DMS79 treated with DMSO at 0.1 percent for 48 hours (cell line): ENCODE results near the gene RNF220.

Experiments
- DNase-seq: peaks from one replicate; lab custom pipeline; 2025; lab: John Stamatoyannopoulos, UW

The RNF220 gene

GRCh38 chr1:44611419-44611818, 206.4 kb downstream of the RNF220 start:
- DNase-seq, result no peak

GRCh38 chr1:44611866-44612265, 206.8 kb downstream of the RNF220 start:
- DNase-seq, result no peak

DNA sequence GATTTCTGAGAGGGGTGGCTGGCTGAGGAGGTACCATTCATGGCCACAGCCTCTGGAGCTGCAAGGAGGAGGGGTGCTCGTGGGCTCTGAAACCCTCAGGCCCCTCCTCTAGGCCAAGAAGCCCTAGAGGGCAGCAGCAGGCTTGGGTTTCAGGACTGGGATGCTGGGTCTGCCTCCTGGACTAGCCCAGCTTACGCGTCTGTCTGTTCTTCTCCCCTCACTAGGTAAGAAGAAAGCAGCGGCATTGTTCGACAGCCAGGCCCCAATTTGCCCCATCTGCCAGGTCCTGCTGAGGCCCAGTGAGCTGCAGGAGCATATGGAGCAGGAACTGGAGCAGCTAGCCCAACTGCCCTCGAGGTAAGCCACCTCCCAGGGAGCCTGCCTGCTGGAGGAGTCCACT, 208.9 kb downstream of the RNF220 start:
- no peak for DNase-seq

DNA sequence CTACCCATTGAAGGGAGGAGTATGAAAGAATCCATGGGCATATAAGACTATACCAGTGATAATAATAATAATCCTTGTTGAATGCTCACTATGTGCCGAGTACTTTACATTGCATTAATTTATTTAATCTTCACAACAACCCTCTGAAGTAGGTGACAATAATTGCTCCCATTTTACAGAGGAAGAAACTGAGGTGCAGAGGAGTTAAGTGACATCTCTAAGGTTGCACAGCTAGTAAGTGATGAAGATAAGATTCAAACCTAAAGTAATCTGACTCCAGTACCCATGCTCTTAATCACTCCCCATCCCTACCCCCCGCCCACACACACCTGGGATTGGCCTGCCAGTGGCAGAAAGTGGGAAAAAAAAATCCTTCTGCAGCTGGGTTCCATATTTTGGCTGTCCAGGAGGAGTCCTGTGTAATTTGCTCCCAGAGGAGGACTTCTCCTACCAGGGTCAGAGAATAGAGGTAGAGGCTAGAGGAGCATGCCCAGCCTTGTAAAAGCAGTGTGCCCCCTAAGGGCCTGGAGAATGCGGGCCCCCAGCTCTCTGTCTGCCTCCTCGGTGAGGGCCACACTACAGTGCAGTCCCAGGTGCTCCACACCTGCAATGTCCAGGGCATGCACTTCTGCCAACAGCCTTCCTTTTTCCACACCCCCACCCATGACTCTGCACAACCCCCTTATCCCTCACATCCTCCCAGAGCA, 211.4 kb downstream of the RNF220 start:
- no peak for DNase-seq

GRCh38 chr1:44616991-44617702, 212.1 kb downstream of the RNF220 start:
- DNase-seq, result no peak

GRCh38 chr1:44617703-44618029, 212.6 kb downstream of the RNF220 start:
- DNase-seq, result no peak

DNA sequence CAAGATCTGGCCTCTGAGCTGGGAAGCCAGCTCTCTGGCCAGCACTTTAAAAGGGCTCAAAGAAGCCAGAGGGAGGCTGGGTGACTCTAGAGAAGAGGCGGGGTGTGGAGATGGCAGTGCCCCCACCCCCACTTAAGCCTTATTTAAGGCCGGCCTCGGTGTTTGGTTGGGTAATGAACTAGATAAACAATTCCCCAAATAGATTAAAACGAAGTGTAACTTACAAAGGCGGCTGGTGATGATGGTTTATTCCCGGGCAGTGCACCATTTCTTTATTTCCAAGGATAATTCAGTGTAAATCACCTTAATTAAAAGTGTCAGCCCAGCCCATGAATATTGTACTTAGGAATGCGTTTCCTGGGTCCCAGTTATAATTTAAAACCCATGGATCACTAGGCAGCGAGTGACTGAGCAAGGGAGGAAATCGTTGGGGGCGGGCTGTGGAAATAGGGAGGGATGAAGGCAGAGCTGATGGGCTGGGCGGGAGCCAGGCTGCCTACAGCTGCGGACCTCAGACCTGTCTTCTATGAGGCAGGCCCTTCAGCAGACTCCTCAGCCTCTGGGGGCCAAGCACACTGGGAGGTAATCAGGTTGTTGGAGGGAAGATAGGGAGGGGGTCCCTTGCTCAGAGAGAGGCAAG, 214.3 kb downstream of the RNF220 start:
- no peak for DNase-seq

- DNase-seq, result no peak
These were observed 215.0 kb downstream of the RNF220 start for GRCh38 chr1:44620072-44620471.

- DNase-seq, result no peak
These were observed 216.8 kb downstream of the RNF220 start for GRCh38 chr1:44621841-44622286.

DNA sequence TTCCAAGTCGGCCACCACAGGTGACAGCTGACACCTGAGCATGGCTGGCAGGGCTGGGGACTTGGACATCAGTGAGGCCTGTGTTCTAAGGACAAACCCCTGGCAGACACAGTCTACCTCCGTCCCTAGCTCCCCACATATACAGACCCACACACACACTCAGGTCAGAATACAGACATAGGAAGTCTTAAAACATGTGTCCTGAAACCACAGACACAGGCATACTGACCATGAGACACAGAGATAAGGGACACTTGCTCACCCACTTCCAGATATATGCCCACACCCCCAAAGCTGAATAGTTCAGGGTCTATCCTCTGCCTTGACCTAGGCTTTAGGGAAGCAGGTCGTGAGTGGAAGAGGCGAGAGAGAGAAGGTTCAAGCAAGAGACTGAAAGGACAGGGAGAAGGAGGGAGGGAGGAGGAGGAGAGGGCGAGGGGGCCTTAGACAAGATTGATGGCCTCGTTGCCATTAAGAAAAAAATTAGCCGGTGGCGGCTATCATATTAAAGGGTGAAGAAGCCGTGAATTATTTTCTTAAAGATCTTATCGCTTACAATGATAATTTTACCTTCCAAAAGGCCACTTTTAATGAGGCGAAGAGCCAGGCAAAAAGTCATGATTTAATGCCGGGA, 219.3 kb downstream of the RNF220 start:
- no peak for DNase-seq

DNA sequence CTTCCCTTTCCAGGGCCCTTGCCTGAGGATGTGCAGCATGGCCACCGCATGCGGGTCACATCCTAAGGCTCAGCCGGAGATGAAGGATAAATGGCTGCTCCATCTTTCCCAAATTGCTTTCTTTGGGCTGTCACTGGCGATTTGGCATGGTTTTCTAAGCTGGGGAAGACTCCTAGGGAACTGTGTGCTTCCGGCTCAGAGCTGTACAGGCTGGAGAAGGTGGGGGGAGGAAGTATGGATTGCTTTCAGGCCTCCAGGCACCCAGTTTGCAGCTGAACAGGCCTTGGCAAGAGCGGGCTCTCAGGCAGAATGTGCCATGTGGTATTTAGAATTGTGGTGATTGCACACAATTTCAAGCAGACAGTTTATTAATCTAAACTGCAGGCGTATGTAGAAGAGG, 220.3 kb downstream of the RNF220 start:
- DNase-seq, result no peak

- no peak for DNase-seq
These were observed 224.1 kb downstream of the RNF220 start for GRCh38 chr1:44628962-44629756.

DNA sequence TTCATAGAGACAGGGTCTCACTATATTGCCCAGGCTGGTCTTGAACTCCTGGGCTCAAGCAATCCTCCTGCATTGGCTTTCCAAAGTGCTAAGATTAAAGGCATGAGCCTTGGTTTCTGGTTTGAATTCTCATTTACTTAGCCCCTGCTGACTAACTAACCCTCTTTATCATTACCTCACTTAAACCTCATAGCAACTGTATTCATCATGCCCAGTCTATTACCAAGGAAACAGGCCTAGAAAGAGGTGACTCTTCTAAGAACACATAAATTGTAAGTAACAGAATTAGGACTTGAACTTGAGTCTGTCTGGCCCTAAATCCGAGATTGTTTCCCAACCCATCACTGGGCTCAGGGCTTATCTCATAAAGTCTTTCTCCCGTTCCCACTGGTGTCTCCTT, 225.1 kb downstream of the RNF220 start:
- DNase-seq, result no peak

DNA sequence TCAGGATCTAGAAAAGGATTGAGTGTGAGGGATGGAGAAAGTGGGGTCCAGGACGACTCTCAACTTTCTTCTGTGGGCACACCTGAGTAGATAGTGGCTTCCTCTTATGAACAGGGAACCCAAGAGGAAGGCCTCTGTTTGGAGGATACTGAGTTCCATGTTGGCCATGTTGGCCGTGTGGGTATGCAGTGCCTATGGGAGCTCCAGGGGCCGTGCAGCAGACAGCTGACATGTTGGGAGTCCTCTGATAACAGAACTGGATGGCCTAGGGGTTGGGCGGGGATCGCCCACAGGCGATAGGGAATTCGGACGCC, 226.2 kb downstream of the RNF220 start:
- peak; percentile 60 for DNase-seq

DNA sequence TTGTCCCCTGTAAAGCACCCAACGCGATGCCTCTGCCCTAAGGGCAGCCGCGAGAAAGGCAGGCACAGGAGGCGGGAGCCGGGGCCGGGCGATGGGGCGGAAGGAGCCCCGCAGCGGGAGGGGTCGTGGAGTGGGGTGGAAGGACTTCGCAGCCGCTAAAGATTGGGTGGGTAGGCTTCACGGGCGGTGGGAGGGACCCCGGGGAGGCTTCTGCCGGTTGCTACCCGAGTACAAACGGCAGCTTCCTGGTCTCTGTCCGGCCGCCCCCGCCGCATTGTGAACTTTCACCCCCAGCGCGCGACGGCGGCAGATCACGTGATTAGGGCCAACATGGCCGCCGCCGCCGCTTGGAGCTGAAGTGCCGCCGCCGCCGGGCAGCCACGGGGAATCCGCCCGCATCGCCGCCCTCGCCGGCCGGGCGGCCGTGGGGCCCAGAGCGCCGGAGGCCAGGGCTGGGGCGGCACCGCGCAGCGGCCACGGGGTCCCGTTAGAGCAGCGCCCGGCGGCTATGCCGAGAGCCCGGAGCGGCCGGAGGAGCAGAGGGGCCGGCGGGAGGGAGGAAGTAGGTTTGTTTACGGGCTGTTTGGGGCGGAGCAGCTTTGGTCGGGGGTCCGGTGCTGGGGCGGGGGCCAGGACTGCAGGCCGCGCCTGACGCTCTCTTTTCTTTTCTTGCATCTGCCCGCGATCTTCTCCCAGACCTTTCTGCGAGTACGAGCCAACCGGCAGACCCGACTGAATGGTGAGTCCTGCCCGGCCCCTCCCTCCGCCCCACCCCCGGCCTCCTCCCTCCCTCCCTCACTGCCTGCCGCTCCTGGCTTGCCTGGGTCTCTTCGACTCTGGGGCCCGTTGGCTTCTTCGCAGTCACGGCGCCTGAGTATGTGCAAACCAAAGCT, 226.8 kb downstream of the RNF220 start:
- DNase-seq, result peak; percentile 78

GRCh38 chr1:44632598-44632997, 227.5 kb downstream of the RNF220 start:
- no peak for DNase-seq

- DNase-seq, result no peak
These were observed 229.6 kb downstream of the RNF220 start for GRCh38 chr1:44634606-44635189.

DNA sequence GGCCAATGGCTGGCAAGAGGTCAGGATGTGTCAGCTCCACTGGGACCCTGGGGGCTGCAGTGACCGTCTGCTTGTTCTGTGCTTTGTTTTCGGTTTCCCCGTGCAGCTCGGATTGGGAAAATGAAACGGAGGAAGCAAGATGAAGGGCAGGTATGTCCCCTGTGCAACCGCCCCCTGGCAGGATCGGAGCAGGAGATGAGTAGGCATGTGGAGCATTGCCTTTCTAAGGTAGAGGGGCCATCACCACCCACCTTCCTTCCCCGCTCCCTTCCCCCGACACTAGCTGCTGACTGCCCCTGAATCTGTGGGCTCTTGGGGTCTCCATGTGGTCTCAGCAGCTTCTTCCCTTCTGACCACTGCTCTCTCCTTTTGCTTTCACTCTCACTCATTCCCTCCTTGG, 230.4 kb downstream of the RNF220 start:
- DNase-seq, result no peak

DNA sequence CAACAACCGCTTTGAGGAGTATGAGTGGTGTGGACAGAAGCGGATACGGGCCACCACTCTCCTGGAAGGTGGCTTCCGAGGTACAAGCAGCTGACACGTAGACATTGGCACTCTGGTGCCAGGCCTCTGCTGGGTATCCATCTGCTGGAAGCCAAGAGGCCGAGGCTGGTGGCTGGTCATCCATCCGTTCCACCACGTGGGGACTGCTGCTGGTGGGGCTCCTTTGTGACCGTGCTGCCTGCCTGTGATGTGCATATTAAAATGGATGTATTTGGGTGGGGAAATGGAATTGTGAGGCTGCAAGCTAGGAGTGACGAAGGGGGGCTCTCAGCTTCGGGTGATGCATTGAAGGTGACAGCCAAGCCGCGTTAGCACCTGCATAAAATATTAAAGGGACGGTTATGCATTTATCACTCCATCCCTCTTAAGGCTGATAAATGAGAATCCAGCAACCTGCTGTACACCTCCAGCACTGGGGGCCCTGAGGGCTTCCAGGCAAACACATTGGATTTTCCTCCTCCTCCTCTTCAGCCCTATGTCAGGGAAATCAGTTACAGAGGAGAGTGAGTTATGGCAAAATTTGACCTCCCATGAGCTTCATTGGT, 231.1 kb downstream of the RNF220 start:
- DNase-seq, result no peak
